ENCODE data around the gene CHML.

GRCh38 chr1:241610056-241610815, 29.9 kb downstream of the CHML start:
- TF ChIP-seq CTCF (IDR thresholded peaks at IDR 0.05): no peak
- no peak for TF ChIP-seq POLR2A (IDR thresholded peaks at IDR 0.05)
